HCT116 (cell line): ENCODE measurements around the gene SUFU. TPM values are rescaled to one million over a fixed set of nuclear protein-coding genes. Genes with fewer than 3 reads are reported as not detected.

Source experiments
- ATAC-seq: fragments of 200-7000 bp; cut with Tn5 transposase; 2 replicates; pipeline ENCODE4 v1.9.1; 2020; ENCODE audit warnings: mild to moderate bottlenecking, moderate library complexity
- BruUV-seq: library from RNA; stranded (reverse); fragments of 400-500 nt; replicated peaks from 2 replicates; lab custom pipeline; 2021; lab: Mats Ljungman, UMichigan
- CTCF ChIA-PET: fragments of 300-600 bp; sonication (Branson Sonifier 250); formaldehyde crosslinking; loops from one replicate; lab custom pipeline; 2021; ENCODE audit warnings: antibody characterized with exemption; lab: Charles Lee
- POLR2A ChIA-PET: fragments of 300-600, 350-600 bp; sonication (Branson Sonifier 250); formaldehyde crosslinking; loops from one replicate; lab custom pipeline; 2021; ENCODE audit warnings: antibody characterized with exemption; lab: Charles Lee
- RAD21 ChIA-PET, 2 experiments: fragments of 300-600 bp; sonication (Branson Sonifier 250); formaldehyde crosslinking; loops; one replicate each; lab custom pipeline; 2023; ENCODE audit warnings: low total read pairs in 2 of 2; ENCODE audit not compliant: uncharacterized antibody in 2 of 2, unreplicated experiment in 2 of 2, low non-redundant PET in 1 of 2; lab: Charles Lee
- DNase-seq: peaks from one replicate; pipeline ENCODE4 v3.0.0-alpha.2; 2010; ENCODE audit warnings: low read depth, low spot score
- H2AFZ ChIP-seq: fragments of 200-600 bp; shearing (Covaris generic), sonication (generic); 2 replicates; pipeline ENCODE4 v1.6.1; 2017; ENCODE audit warnings: low read depth, mixed run types, mixed read lengths, antibody characterized with exemption, low read length; ENCODE audit not compliant: poor library complexity, severe bottlenecking
- H3K27ac ChIP-seq: 2 replicates; pipeline ENCODE4 v1.5.1; 2012; ENCODE audit warnings: low read depth, low read length
- H3K27me3 ChIP-seq: fragments of 200-600 bp; sonication (generic); 2 replicates; pipeline ENCODE4 v1.6.1; 2016; ENCODE audit warnings: mixed run types, low read length, mixed read lengths; ENCODE audit not compliant: insufficient read depth
- H3K36me3 ChIP-seq, 2 experiments: fragments of 200-500 bp in 1 of 2; fragments of 200-600 bp in 1 of 2; sonication (Bioruptor generic) in 1 of 2; sonication (generic) in 1 of 2; 2 replicates each; pipeline versions ENCODE4 v1.5.1 to v1.6.1; 2014 to 2016; ENCODE audit warnings: low read length in 2 of 2, inconsistent platforms in 1 of 2, mixed read lengths in 1 of 2, mixed run types in 1 of 2; ENCODE audit not compliant: insufficient read depth in 2 of 2, control insufficient read depth in 1 of 2
- H3K4me1 ChIP-seq, 2 experiments: fragments of 200-600 bp in 1 of 2; sonication (generic) in 1 of 2; 2 replicates each; pipeline versions ENCODE4 v1.5.1 to v1.6.1; 2012 to 2017; ENCODE audit warnings: low read length in 2 of 2, inconsistent platforms in 1 of 2, mild to moderate bottlenecking in 1 of 2, mixed read lengths in 1 of 2, mixed run types in 1 of 2, moderate library complexity in 1 of 2; ENCODE audit not compliant: insufficient read depth in 2 of 2, control insufficient read depth in 1 of 2
- H3K4me2 ChIP-seq: fragments of 200-600 bp; sonication (generic); 2 replicates; pipeline ENCODE4 v1.6.1; 2017; ENCODE audit warnings: mixed run types, low read length, mixed read lengths
- H3K4me3 ChIP-seq, 2 experiments: fragments of 200-600 bp in 1 of 2; sonication (generic) in 1 of 2; replicated peaks in 1 of 2; 2 replicates each; pipeline ENCODE4 v1.5.1; 2011 to 2016; ENCODE audit warnings: low read length in 2 of 2, control low read depth in 1 of 2, low read depth in 1 of 2, mild to moderate bottlenecking in 1 of 2, mixed read lengths in 1 of 2, mixed run types in 1 of 2
- H3K79me2 ChIP-seq: fragments of 200-600 bp; sonication (generic); 2 replicates; pipeline ENCODE4 v1.6.1; 2017; ENCODE audit warnings: mild to moderate bottlenecking, mixed run types, low read length, moderate library complexity, mixed read lengths; ENCODE audit not compliant: insufficient read depth
- H3K9ac ChIP-seq: fragments of 200-600 bp; sonication (generic); 2 replicates; pipeline ENCODE4 v1.6.1; 2016; ENCODE audit warnings: low read length, mixed read lengths
- H3K9me2 ChIP-seq: fragments of 200-600 bp; sonication (generic), shearing (Covaris generic); 2 replicates; pipeline ENCODE4 v1.6.1; 2017; ENCODE audit warnings: mixed run types, mild to moderate bottlenecking, moderate library complexity; ENCODE audit not compliant: insufficient read depth
- H3K9me3 ChIP-seq, 2 experiments: fragments of 200-500 bp in 1 of 2; fragments of 200-600 bp in 1 of 2; sonication (Bioruptor generic) in 1 of 2; sonication (generic) in 1 of 2; 2 replicates each; pipeline ENCODE4 v1.6.1; 2014 to 2017; ENCODE audit warnings: low read length in 2 of 2, mixed read lengths in 2 of 2, inconsistent platforms in 1 of 2, low read depth in 1 of 2, mild to moderate bottlenecking in 1 of 2, mixed run types in 1 of 2, moderate library complexity in 1 of 2; ENCODE audit not compliant: control insufficient read depth in 1 of 2, insufficient read depth in 1 of 2
- H4K20me1 ChIP-seq: fragments of 200-600 bp; sonication (generic), shearing (Covaris generic); 2 replicates; pipeline ENCODE4 v1.6.1; 2017; ENCODE audit warnings: mixed run types, mild to moderate bottlenecking, moderate library complexity; ENCODE audit not compliant: insufficient read depth
- CBX3 ChIP-seq: IDR thresholded peaks from 2 replicates; pipeline ENCODE4 v1.6.1; 2012; ENCODE audit warnings: low read depth
- CEBPB ChIP-seq: IDR thresholded peaks from 2 replicates; pipeline ENCODE4 v1.6.1; 2012; ENCODE audit warnings: low read depth
- ELF1 ChIP-seq: IDR thresholded peaks from 2 replicates; pipeline ENCODE4 v1.6.1; 2012; ENCODE audit warnings: low read depth, borderline replicate concordance
- EZH2 ChIP-seq: fragments of 200-600 bp; sonication (generic); IDR thresholded peaks from 2 replicates; pipeline ENCODE4 v1.6.1; 2017; ENCODE audit warnings: antibody characterized with exemption, mixed run types
- EZH2phosphoT487 ChIP-seq: fragments of 200-600 bp; IDR thresholded peaks from 2 replicates; pipeline ENCODE4 v1.6.1; 2018; ENCODE audit warnings: antibody characterized with exemption, borderline replicate concordance
- FOSL1 ChIP-seq: IDR thresholded peaks from 2 replicates; pipeline ENCODE4 v1.6.1; 2012; ENCODE audit warnings: low read depth
- POLR2A ChIP-seq: IDR thresholded peaks from 2 replicates; pipeline ENCODE4 v1.7.0; 2011; ENCODE audit warnings: borderline replicate concordance; ENCODE audit not compliant: insufficient read depth, insufficient read length; ENCODE audit errors: extremely low read depth
- POLR2AphosphoS5 ChIP-seq: IDR thresholded peaks from 2 replicates; pipeline ENCODE4 v1.6.1; 2011; ENCODE audit warnings: mild to moderate bottlenecking, low read depth, low read length, moderate library complexity
- RAD21 ChIP-seq: IDR thresholded peaks from 2 replicates; pipeline ENCODE4 v1.6.1; 2012; ENCODE audit warnings: low read depth, mild to moderate bottlenecking
- SRF ChIP-seq: IDR thresholded peaks from 2 replicates; pipeline ENCODE4 v1.6.1; 2012; ENCODE audit warnings: low read depth
- YY1 ChIP-seq: IDR thresholded peaks from 2 replicates; pipeline ENCODE4 v1.6.1; 2011; ENCODE audit warnings: low read length, low read depth, moderate library complexity, mild to moderate bottlenecking; ENCODE audit not compliant: insufficient replicate concordance; ENCODE audit errors: extremely low read depth
- ZFX ChIP-seq: fragments of 450-650 bp; IDR thresholded peaks from 2 replicates; pipeline ENCODE4 v1.6.1; 2017
- ZNF274 ChIP-seq: fragments of 200-500 bp; sonication (Bioruptor generic); IDR thresholded peaks from 2 replicates; pipeline ENCODE4 v1.6.1; 2014; ENCODE audit warnings: mild to moderate bottlenecking, low read depth, low read length, inconsistent platforms
- intact Hi-C: fragments of 100-400 bp; cut with micrococcal nuclease; formaldehyde crosslinking; loops from 2 replicates; pipeline ENCODE4 v1.10.0; 2022
- total RNA-seq: library from RNA; stranded (reverse); gene quantifications from one replicate; pipeline ENCODE4 v1.2.1, GENCODE V29; 2021; ENCODE audit not compliant: unreplicated experiment
- TF ChIP-seq, protein P1 (sequence below), 3 experiments: fragments of 200-600 bp in 1 of 3; sonication (generic) in 1 of 3; IDR thresholded peaks in 2 of 3; conservative IDR thresholded peaks in 1 of 3; 2 replicates each; pipeline ENCODE4 v1.5.1; 2012 to 2017; ENCODE audit warnings: low read depth in 2 of 3, low read length in 2 of 3, antibody characterized with exemption in 1 of 3, borderline replicate concordance in 1 of 3, control low read depth in 1 of 3, mild to moderate bottlenecking in 1 of 3, mixed read lengths in 1 of 3, mixed run types in 1 of 3, moderate library complexity in 1 of 3; ENCODE audit not compliant: insufficient read depth in 1 of 3
- TF ChIP-seq, protein P2 (sequence below): IDR thresholded peaks from 2 replicates; pipeline ENCODE4 v1.6.1; 2012
- TF ChIP-seq, protein P3 (sequence below): IDR thresholded peaks from 2 replicates; pipeline ENCODE4 v1.6.1; 2011; ENCODE audit warnings: mild to moderate bottlenecking, low read length, moderate library complexity; ENCODE audit not compliant: insufficient replicate concordance; ENCODE audit errors: extremely low read depth

The SUFU gene
- total RNA-seq, 1 experiment from 2014 or later = 18.8 TPM

DNA sequence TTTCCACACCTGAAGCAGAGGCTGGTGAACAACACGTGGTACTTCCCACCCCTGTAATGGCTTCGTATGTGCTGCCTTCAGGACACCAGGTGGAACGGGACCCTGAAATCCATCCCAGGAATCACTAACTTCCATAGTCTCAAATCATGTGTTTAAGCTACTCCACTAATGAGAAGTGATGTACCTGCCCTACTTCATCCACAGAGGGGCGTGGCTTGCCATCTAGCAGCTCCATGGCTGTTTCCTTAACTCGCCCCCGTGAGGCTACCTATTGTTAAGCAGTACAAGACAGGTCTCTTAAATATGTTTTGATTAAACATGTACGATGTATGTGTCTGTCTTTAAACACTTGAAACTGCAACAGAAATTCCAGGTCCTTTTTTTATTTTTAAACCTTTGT lies 178.6 kb downstream of the SUFU start:
- no TSS peak for BruUV-seq
- Histone ChIP-seq H2AFZ (no peak overlapping the region), H3K4me3 (no peak overlapping the region), H3K9me2 (no peaks in the 10 kb centered on the region), H4K20me1 (no peaks in the 10 kb centered on the region), H3K4me2 (no peak overlapping the region), H3K9ac (no peak overlapping the region), H3K9me3 (no peaks in the 10 kb centered on the region), H3K27me3 (no peaks in the 10 kb centered on the region), H3K36me3 (peaks cover 2 to 5% of the 10 kb centered on the region in 2 experiments; a peak in 2 of 4 replicates), H3K79me2 (no peaks in the 10 kb centered on the region), H3K4me1 (peaks cover 0 to 10% of the 10 kb centered on the region in 2 experiments; a peak in 2 of 4 replicates), H3K27ac (no peak overlapping the region)
- TF ChIP-seq YY1 (no peak), ZFX (no peak), ELF1 (no peak)
- TF ChIP-seq, protein P1, sequence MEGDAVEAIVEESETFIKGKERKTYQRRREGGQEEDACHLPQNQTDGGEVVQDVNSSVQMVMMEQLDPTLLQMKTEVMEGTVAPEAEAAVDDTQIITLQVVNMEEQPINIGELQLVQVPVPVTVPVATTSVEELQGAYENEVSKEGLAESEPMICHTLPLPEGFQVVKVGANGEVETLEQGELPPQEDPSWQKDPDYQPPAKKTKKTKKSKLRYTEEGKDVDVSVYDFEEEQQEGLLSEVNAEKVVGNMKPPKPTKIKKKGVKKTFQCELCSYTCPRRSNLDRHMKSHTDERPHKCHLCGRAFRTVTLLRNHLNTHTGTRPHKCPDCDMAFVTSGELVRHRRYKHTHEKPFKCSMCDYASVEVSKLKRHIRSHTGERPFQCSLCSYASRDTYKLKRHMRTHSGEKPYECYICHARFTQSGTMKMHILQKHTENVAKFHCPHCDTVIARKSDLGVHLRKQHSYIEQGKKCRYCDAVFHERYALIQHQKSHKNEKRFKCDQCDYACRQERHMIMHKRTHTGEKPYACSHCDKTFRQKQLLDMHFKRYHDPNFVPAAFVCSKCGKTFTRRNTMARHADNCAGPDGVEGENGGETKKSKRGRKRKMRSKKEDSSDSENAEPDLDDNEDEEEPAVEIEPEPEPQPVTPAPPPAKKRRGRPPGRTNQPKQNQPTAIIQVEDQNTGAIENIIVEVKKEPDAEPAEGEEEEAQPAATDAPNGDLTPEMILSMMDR (IDR thresholded peaks at IDR 0.05 in 2 of 3, conservative IDR thresholded peaks at IDR 0.05 in 1 of 3; ENCODE audit: borderline replicate concordance in 1 of 3, insufficient read depth in 1 of 3, low read depth in 2 of 3, low read length in 2 of 3) = 0 out of 6 replicates have a peak, but pooled peaks of 2 of the 3 experiments have one; percentile 6 to 11
- intact Hi-C loops = no loop called here
- ChIA-PET RAD21 (no interaction called here), CTCF (no interaction called here), POLR2A (no interaction called here)
- ATAC-seq (peak; percentile 50), DNase-seq (no peak)

DNA sequence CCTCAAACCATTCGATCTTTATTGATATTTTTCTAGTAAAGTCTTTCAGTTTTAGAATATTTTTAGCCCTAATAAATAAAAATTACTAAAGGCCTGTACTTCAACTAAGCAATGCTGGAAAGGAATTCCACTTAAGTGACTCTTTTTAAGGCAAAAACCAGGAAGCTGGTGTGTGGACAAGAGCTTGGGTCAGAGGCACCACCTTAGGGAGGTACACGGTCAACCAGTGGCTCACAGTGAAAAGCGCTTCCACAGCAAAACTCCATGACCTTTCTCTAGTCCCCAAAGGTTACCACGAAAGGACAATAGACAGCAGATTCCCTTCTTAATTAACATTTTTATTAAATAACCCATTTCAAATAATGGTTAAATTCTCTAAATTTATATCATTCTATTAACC lies 179.2 kb downstream of the SUFU start:
- Histone ChIP-seq H3K79me2 (no peaks in the 10 kb centered on the region), H2AFZ (no peak overlapping the region), H3K27ac (no peak overlapping the region), H3K27me3 (no peaks in the 10 kb centered on the region), H3K9ac (no peak overlapping the region), H4K20me1 (no peaks in the 10 kb centered on the region), H3K9me3 (no peaks in the 10 kb centered on the region)
- no peak for ATAC-seq
- POLR2A ChIA-PET = no interaction called here
- no TSS peak for BruUV-seq
- RAD21 ChIA-PET = no interaction called here
- no peak for DNase-seq
- CTCF ChIA-PET = interaction anchor here (0.6 kb wide), 1 partner anchor 13 kb away, joined by 3 read pairs; no protein-coding TSS in a partner anchor
- intact Hi-C loops = no loop called here
- TF ChIP-seq CBX3 = no peak
- TF ChIP-seq FOSL1 = no peak
- no peak for TF ChIP-seq RAD21
- TF ChIP-seq POLR2A = no peak
- no peak for TF ChIP-seq EZH2phosphoT487
- no peak for TF ChIP-seq ELF1
- no peak for TF ChIP-seq EZH2
- no peak for TF ChIP-seq CEBPB
- no peak for TF ChIP-seq ZNF274
- TF ChIP-seq SRF = no peak
- TF ChIP-seq POLR2AphosphoS5 = no peak
- TF ChIP-seq, protein P2, sequence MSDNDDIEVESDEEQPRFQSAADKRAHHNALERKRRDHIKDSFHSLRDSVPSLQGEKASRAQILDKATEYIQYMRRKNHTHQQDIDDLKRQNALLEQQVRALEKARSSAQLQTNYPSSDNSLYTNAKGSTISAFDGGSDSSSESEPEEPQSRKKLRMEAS = no peak
- TF ChIP-seq, protein P3, sequence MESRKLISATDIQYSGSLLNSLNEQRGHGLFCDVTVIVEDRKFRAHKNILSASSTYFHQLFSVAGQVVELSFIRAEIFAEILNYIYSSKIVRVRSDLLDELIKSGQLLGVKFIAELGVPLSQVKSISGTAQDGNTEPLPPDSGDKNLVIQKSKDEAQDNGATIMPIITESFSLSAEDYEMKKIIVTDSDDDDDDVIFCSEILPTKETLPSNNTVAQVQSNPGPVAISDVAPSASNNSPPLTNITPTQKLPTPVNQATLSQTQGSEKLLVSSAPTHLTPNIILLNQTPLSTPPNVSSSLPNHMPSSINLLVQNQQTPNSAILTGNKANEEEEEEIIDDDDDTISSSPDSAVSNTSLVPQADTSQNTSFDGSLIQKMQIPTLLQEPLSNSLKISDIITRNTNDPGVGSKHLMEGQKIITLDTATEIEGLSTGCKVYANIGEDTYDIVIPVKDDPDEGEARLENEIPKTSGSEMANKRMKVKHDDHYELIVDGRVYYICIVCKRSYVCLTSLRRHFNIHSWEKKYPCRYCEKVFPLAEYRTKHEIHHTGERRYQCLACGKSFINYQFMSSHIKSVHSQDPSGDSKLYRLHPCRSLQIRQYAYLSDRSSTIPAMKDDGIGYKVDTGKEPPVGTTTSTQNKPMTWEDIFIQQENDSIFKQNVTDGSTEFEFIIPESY = no peak
- no peak for TF ChIP-seq YY1
- TF ChIP-seq, all 23 proteins: peak for 0
- Histone ChIP-seq H3K36me3 (peaks cover 2 to 5% of the 10 kb centered on the region in 2 experiments; a peak in 2 of 4 replicates), H3K4me3 (no peak overlapping the region), H3K9me2 (no peaks in the 10 kb centered on the region), H3K4me1 (peaks cover 0 to 10% of the 10 kb centered on the region in 2 experiments; a peak in 2 of 4 replicates), H3K4me2 (no peak overlapping the region)
